Right ventricle myocardium inferior (tissue), 1 donor: ENCODE results near the gene SUN5. TPM values are rescaled to one million over a fixed set of nuclear protein-coding genes. Genes with fewer than 3 reads are reported as not detected.
"Not testable (repeated sequence)": the region's sequence is repeated elsewhere in the genome, so short reads cannot be mapped to it uniquely, and the experiment has no call there.

Experiments used
- ATAC-seq: fragments of 200-7000 bp; cut with Tn5 transposase; one replicate; pipeline ENCODE4 v1.9.1; 2020; ENCODE audit warnings: mild to moderate bottlenecking, moderate library complexity
- DNase-seq: peaks from one replicate; pipeline ENCODE4 v3.0.0; 2021; ENCODE audit errors: missing footprints
- intact Hi-C: fragments of 100-400 bp; cut with DNase I; formaldehyde crosslinking; loops from one replicate; pipeline ENCODE4 v1.11.0; 2022
- long read RNA-seq: library from polyadenylated mRNA; unstranded; transcript quantifications from one replicate; pipeline ENCODE4 v2.0.0, GENCODE V29; 2021
- total RNA-seq: library from RNA; stranded (reverse); fragmentation: NEBNext Ultra II Directional; extraction: Animal tissue kit (Norgen Biotek cat#: 25700); gene quantifications from one replicate; pipeline ENCODE4 v1.2.1, GENCODE V29; 2021
- donor health status: DM: no; HTN: yes; CAD: no; lungs with severe emphysema.

Gene SUN5, protein sequence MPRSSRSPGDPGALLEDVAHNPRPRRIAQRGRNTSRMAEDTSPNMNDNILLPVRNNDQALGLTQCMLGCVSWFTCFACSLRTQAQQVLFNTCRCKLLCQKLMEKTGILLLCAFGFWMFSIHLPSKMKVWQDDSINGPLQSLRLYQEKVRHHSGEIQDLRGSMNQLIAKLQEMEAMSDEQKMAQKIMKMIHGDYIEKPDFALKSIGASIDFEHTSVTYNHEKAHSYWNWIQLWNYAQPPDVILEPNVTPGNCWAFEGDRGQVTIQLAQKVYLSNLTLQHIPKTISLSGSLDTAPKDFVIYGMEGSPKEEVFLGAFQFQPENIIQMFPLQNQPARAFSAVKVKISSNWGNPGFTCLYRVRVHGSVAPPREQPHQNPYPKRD
- total RNA-seq = not detected
- long read RNA-seq = 0 reads

DNA sequence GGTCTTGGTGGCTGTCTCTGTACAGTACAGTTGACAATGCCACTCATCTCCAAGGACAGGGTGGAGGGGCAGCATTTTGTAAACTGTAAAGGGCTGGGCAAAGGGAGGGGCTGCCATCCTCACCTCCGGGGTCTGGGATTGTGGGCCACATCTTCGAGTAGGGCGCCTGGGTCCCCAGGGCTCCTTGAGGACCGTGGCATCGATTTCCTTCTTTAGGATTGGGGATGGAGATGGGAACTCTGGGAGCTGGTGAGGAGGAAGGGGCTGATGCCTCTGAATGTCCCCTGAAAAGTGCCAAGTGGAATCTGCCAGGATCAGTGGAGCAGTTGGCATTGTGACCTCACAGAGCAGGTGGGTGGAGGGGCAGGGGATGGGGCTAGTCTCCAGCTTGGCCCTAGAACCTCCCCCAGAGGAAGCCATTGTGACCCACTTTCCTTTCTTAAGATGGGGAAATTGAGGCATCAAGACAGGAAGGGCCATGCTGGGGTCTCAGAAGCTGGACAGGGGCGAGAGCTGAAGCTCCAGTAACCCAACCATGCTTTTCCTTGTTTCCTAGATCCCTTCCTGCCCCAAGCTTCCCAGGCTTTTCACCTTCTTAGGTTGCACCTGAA lies at the start of gene SUN5:
Gene SUN5 (minus strand): TSS at position 293 of the 611 bp plus-strand sequence. CDS start 93 bp downstream, at position 200.
- DNase-seq (no peak), ATAC-seq (no peak)
- intact Hi-C loops = no loop called here

DNA sequence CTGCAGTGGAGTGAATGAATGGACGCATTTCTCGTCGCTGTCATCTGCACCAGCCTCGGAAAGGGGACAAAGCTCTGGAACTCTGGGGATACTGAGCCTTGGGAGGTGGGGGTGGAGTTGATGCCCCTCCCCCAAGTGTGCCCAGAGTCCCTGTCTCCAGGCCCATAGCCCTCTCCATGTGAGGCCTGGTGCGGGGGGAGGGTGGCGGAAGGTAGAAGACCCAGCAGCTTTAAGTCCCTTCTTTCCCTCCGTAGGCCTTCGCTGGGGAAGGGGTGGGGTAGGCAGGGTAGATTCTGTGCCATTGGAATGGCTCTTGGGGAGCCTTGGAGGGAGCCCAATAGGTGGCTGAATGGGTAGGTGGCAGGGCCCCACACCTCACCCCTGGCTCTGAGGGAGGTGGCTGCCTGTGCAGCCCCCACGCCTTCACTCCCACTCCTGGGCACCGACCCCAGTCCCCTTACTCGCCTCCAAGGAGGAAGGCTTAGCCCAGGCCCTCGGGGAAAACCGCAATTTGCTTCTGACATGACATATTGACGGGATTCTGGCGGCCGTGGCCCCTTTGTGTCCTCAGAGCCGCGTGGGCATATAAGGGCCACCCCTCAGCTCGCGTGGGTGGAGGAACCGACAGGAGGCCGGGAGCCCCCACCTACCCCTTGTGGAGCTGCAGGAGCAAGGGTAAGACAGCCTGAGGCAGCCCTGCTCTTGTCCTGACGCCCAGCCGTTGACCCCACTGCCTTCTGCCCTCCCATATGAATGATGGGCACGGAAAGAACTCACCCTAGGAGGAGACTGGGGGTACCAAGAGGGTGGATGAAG lies 49.3 kb upstream of the SUN5 start, which contains the start of gene BPIFB3:
Gene BPIFB3 (plus strand): TSS at position 613 of the 816 bp plus-strand sequence. CDS start 1,533 bp downstream, outside the sequence.
- intact Hi-C loops = no loop called here
- ATAC-seq = no peak
- DNase-seq = no peak

DNA sequence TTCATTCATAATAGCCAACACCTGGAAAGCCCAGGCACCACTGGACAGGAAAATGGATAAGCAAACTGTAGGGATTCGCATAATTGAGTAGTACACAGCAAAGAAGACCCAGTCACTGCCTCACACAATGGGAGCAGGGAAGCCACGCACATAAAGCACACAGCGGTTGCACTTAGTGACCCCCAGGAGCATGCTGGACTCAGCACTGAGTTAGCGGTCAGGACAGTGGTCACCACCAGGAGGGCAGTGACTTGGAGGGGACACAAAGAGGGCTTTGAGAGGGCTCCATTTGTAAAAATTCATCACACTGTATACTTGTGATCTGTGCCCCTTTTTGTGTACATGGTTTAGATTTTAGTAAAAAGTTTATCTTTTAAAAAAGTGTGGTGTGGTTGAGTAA lies 47.1 kb upstream of the SUN5 start:
- DNase-seq (no peak), ATAC-seq (no peak)
- intact Hi-C loops = no loop called here

DNA sequence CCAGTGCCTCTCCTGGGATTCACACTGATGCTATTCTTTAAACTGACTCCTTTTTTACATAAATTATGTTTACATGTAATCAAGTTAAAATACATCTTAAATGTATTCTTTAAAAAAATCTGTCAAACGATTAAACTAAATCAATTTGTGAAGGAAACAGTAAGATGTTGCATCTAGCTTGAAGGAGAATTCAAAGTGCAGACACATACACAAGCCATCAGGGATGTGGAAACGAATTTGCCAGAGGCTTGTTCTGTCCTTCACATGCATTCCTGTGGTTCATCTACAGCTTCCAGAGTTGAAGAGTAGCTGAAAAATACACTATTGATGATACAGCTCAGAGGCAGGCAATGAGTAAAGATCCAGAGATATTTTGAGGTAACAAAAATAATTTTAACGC lies 42.2 kb upstream of the SUN5 start:
- no peak for ATAC-seq
- intact Hi-C loops = no loop called here
- DNase-seq = no peak

DNA sequence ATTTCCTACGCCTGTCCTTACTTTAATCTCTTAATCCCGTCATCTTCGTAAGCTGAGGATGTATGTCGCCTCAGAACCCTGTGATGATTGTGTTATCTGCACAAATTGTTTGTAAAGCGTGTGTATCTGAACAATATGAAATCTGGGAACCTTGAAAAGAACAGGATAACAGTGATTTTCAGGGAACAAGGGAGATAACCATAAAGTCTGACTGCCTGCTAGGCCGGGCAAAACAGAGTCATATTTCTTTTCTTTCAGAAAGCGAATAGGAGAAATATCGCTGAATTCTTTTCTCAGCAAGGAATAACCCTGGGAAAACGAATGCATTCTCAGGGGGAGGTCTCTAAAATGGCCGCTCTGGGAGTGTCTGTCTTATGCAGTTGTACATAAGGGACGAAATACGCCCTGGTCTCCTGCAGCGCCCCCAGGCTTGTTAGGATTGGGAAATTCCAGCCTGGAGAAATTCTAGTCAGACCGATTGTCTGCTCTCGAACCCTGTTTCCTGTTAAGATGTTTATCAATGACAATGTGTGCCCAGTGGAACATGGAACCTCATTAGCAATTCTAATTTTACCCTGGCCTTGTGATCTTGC lies 41.0 kb upstream of the SUN5 start:
- intact Hi-C loops = not testable (repeated sequence)

DNA sequence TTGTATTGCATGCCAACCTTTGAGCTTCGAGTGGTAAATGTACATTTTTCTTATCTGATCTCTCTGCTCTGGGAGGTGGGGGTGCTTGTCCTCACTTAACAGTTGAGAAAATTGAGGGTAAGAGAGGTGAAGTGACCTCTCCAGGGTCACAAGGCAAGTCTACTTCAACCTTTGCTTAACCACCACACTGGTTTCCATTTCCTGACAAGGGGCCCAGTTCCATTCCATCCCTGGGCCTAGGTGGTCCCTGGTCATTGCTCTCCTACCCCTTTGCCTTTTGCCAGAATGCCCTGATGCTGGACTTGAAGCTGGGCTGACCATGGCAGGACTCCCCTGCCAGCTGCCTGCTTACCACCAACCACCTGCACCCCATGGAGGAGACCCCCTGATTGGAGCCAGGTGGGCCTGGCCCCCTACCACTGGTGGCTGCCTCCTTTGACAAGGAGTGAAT lies 39.5 kb upstream of the SUN5 start:
- intact Hi-C loops = no loop called here
- ATAC-seq = no peak
- DNase-seq = no peak

More for the DNA sequence above, 41.0 kb upstream of the SUN5 start:
- ATAC-seq, DNase-seq: not testable (repeated sequence)

DNA sequence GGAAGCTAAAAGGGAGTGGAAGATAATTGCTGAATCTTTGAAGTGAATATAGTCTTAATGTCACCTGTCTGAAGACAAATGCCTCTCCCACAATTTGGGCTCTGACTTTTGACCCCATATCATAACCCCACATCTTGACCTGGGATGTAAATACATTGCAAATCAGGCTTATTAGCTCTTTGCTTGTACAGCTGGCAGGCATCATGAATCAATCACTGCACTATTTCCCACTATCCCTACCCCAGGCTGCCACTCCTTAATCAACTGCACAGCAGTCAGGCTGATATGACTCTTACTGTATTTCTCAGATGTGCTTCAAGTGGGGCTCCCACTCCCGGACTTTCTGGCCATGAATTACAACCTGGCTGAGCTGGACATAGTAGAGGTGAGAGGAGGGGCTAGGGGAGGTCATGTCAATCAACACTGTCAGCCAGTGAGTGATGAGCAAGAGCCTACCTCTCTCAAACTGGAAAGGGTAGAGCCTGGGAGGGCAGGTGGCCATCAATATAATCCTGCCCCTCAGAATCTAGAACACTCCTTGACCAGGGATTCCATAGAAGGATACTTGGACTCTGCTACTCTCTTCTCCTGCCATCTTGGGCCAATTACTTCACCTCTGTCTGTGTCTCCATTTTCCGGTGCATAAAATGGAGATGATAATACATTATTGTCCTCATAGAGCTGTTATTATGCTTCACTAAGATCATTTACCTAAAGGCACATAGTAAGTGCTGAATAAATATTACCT lies 38.9 kb upstream of the SUN5 start:
- ATAC-seq = no peak
- intact Hi-C loops = no loop called here

DNA sequence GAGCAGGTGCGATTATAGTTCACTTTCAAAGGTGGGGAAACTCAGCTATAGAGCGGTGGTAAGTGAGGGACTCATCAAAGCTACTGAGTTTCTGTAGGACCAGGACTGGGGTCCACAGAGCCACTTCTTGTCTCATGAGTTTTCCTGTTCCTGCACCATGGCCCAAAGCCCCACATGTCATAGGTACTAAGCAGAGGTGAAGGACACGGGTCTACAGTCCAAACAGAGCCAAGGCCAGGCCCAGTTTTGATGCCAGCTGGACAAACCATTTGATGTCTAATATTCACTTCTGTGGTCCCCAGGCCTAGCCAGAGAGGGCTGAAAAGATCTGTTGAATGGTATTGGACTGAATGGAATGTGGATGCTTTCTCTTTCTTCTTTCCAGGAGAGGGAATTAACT lies 38.2 kb upstream of the SUN5 start:
- intact Hi-C loops = no loop called here
- no peak for DNase-seq
- no peak for ATAC-seq

More for the DNA sequence above, 38.9 kb upstream of the SUN5 start:
- DNase-seq = no peak

DNA sequence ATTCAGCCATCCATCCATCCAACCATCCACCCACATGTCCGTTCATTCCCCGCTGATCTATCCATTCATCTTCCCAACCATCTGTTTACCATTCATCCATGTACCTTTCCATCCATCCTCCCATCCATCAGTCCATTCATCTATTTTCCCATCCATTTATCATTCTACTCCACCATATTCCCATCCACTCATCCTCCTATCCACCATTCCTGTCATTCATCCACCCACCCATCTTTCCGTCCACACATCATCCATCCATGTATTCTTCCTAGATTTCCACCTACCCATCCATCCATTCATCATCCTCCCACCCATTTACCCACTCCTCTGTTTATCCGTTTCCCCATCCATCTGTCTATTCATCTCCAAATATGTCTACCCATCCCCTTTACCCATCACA lies 34.0 kb upstream of the SUN5 start:
- intact Hi-C loops = no loop called here
- no peak for DNase-seq
- no peak for ATAC-seq

DNA sequence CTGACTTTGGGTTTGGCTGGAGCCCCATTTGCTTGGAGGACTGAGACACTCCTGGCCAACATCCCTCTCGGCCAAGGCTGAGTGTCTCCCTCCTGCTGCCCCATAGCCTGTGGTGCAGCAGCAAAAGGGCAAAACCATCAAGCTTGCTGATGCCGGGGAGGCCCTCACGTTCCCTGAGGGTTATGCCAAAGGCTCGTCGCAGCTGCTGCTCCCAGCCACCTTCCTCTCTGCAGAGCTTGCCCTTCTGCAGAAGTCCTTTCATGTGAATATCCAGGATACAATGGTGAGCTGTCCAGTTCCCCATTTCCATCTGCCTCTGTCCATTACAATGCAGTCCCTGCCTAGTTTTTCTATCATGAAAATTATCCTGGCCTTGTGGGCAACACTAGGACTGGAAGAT lies 33.2 kb upstream of the SUN5 start:
- no peak for ATAC-seq

DNA sequence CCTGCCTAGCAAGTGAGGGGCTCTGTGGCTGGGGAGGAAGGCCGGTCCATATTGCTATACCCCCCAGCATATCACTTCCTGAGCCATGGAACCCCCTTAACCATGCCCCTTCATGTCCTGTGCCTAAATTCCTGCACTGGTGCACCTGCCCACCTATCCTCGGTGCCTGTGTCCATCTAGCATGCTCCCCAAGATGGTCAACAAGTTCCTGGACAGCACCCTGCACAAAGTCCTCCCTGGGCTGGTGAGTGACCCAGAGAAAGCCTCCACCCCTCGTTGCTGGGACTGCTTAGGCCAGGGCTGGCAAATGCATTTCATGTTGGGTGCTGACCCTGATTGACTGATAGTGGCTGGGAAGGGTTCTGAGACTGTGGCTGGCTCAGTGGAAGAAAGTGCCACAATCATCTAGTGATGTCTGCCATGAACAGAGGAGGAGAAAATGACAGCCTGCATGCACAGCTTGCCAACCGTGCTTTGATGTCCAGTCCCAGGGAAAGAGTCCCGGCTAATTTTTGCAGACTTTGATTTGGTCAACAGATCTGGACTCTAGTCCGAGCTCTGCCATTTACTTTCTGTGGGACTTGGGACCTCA lies 30.8 kb upstream of the SUN5 start:
- DNase-seq (no peak), ATAC-seq (no peak)
- intact Hi-C loops = no loop called here

More for the DNA sequence above, 33.2 kb upstream of the SUN5 start:
- intact Hi-C loops = no loop called here
- DNase-seq = no peak

DNA sequence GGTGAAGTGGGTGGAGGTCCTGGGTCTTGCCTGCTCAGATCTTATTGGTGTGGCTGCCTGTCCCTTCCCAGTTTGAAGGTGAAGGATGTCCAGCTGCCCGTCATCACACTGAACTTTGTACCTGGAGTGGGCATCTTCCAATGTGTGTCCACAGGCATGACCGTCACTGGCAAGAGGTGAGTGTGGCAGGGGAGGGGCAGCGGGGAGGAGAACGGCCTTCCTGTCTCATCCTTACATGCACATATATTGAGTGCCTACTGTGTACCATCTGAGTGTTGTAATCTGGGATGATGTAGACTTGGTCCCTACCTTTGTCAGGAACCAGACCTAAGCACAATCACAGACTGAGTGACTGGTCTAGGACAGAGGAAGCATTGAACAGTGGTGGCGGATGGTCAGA lies 29.9 kb upstream of the SUN5 start:
- intact Hi-C loops = no loop called here

DNA sequence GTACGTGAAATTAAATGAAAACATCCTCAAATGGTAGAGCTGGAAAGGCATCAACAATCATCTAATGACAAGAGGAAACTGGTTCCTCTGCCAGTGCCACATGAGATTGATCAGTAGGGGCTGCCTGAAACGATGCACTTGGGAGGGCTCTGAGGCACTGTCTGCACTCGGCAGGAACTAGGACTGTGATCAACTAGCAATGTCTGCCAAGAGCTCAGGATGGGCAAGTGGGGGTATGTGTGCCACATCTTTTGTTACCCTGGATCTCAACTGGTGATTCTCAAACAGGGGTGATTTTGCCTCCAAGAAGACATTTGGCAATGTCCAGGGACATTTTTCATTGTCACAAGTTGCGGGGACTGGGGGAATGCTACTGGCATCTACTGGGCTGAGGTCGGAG lies 29.1 kb upstream of the SUN5 start:
- intact Hi-C loops = no loop called here
- DNase-seq (no peak), ATAC-seq (no peak)

More for the DNA sequence above, 29.9 kb upstream of the SUN5 start:
- DNase-seq (no peak), ATAC-seq (no peak)

DNA sequence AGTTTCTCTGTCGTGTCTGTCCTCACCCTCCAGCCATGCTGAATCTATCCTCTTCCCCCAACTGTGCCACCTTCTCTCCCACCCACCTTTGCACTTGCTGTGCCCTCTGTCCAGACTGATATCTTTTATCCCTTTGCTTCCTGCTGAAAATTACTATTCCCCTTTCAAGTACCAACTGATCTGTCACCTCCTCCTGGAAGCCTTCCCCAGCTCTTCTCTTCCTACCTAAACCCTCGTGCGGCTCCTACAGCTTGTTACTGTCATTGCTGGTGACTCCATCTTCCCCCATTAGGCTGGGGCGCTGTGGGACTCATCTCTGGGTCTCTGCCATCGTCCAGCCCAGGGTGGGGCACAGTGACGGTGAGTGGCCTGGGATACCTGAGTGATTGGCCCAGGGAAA lies 28.3 kb upstream of the SUN5 start:
- no peak for ATAC-seq
- DNase-seq = no peak
- intact Hi-C loops = no loop called here

DNA sequence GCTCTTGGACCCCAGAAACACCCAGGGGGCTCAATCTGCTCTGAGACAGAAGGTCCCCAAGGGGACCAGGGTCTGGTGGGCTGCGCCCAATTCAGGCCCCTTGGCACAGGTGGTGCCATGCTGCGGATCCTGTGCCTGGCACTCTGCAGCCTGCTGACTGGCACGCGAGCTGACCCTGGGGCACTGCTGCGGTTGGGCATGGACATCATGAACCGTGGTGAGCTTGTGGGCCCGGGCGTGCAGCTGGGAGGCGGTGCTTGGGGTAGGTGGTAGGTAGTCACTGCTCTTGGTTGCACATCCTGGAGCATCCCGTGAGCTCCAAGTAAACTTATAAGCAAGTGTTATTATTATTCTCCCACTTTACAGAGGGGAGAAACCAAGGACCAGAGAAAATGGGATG lies 27.3 kb upstream of the SUN5 start, which contains the start of gene BPIFB6:
Gene BPIFB6 (plus strand): TSS at position 118 of the 400 bp plus-strand sequence. CDS start 0 bp downstream, at position 118.
- no peak for DNase-seq
- intact Hi-C loops = no loop called here
- ATAC-seq = no peak

DNA sequence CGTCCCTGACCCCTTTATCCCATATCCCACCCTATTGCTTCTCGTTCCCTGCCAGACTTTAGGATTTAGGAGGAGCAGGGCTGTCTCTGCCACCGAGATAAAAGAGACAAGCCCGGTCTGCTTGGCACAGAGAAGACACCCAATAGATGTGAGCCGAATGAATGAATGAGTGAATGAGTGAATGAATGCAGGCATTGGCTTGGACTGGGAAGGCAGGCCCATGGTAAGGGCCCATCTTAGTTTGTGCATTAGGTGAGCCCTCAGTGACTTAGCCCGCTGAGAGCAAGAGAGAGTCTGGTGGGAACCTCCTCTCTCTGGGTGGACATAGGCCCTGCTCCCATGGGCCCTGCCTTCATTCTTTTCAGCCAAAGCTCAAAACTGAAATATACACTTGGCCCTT lies 26.3 kb upstream of the SUN5 start:
- ATAC-seq = no peak
- no peak for DNase-seq

DNA sequence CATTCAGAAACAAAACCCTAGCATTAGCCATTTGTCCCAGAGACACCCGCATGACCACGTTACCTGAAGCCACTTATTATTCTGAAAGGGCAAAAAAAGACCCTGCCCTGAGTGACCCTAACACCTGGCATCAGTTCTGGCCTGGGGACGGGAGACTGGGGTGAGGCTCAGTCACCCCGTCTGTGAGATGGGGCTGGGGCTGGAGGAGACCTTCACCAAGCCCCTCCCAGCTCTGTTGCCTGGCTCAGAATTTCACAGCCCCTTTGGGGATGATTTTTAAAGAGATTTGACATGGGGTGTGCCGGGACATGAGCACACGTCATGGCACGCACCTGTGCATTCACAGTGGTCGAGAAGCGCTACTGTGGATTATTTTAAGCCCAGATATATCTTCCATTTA lies 25.8 kb upstream of the SUN5 start:
- DNase-seq = no peak
- intact Hi-C loops = no loop called here
- ATAC-seq = no peak

More for the DNA sequence above, 26.3 kb upstream of the SUN5 start:
- intact Hi-C loops = no loop called here

DNA sequence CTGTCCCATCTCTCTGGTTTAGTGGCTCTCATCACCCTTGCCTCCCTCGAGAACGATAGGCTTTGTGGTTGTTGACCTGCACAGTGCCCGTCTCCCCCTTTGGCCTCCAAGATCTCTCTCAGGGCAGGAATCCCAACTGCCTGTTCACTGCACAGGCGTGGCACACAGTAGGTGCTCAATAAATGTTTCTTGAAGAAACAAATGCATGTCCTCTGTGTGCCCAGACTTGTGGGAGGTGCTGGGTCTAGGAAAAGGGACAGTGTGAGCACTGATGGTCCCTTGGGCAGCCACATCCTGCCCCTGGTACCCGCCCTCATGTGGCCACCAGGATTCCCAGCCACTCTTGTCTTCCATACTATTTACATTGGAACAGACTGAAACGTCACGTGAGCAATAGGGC lies 24.6 kb upstream of the SUN5 start:
- intact Hi-C loops = no loop called here
- DNase-seq (no peak), ATAC-seq (no peak)
